Liver (tissue), 9 donors: ENCODE results near the gene PRR30. TPM values are rescaled to one million over a fixed set of nuclear protein-coding genes. Genes with fewer than 3 reads are reported as not detected.
A peak's percentile ranks its signal among the peaks of the same experiment; 100 is the strongest.

Experiments
- DNase-seq: peaks from one replicate; pipeline ENCODE4 v3.0.0-alpha.2; 2017; ENCODE audit warnings: low spot score
- H3K27ac ChIP-seq, 2 donors: one replicate each; pipeline ENCODE4 v1.7.0; 2013; ENCODE audit warnings: inconsistent platforms in 2 of 2, low read length in 2 of 2, control low read depth in 1 of 2, low read depth in 1 of 2, mild to moderate bottlenecking in 1 of 2
- H3K27me3 ChIP-seq, 4 donors: one replicate each; pipeline versions ENCODE4 v1.6.1 to v1.7.0; 2013; ENCODE audit warnings: low read length in 3 of 4, inconsistent platforms in 1 of 4, mild to moderate bottlenecking in 1 of 4, moderate library complexity in 1 of 4; ENCODE audit not compliant: control insufficient read depth in 4 of 4, insufficient read depth in 4 of 4
- H3K36me3 ChIP-seq, 4 donors: one replicate each; pipeline versions ENCODE4 v1.6.1 to v1.7.0; 2013; ENCODE audit warnings: low read length in 3 of 4, mild to moderate bottlenecking in 3 of 4, low read depth in 1 of 4, moderate library complexity in 1 of 4; ENCODE audit not compliant: control insufficient read depth in 4 of 4, insufficient read depth in 3 of 4
- H3K4me1 ChIP-seq, 4 donors: one replicate each; pipeline versions ENCODE4 v1.6.1 to v1.7.0; 2013; ENCODE audit warnings: low read length in 3 of 4, mild to moderate bottlenecking in 3 of 4, moderate library complexity in 1 of 4; ENCODE audit not compliant: control insufficient read depth in 4 of 4, insufficient read depth in 4 of 4
- H3K4me3 ChIP-seq, 3 donors: one replicate each; pipeline versions ENCODE4 v1.6.1 to v1.7.0; 2013; ENCODE audit warnings: low read length in 3 of 3, control low read depth in 1 of 3, low read depth in 1 of 3, mild to moderate bottlenecking in 1 of 3
- H3K9ac ChIP-seq, 2 donors: one replicate each; pipeline ENCODE4 v1.7.0; 2013; ENCODE audit warnings: low read length in 2 of 2, mild to moderate bottlenecking in 2 of 2, moderate library complexity in 2 of 2, control low read depth in 1 of 2, low read depth in 1 of 2
- H3K9me3 ChIP-seq, 4 donors: one replicate each; pipeline versions ENCODE4 v1.6.1 to v1.7.0; 2013; ENCODE audit warnings: low read length in 3 of 4; ENCODE audit not compliant: control insufficient read depth in 4 of 4
- EGR1 ChIP-seq, 2 donors: IDR thresholded peaks; 2 replicates each; pipeline ENCODE4 v1.6.1; 2016 to 2018; ENCODE audit warnings: antibody characterized with exemption in 2 of 2, low read depth in 2 of 2
- FOXA2 ChIP-seq: IDR thresholded peaks from 2 replicates; pipeline ENCODE4 v1.6.1; 2016; ENCODE audit warnings: antibody characterized with exemption
- HNF4A ChIP-seq, 2 donors: conservative IDR thresholded peaks; 2 replicates each; pipeline ENCODE4 v1.6.1; 2016; ENCODE audit warnings: antibody characterized with exemption in 2 of 2, mild to moderate bottlenecking in 2 of 2
- RAD21 ChIP-seq, 2 donors: IDR thresholded peaks; 2 replicates each; pipeline ENCODE4 v1.6.1; 2016; ENCODE audit warnings: antibody characterized with exemption in 2 of 2, mild to moderate bottlenecking in 2 of 2
- RXRA ChIP-seq, 2 donors: IDR thresholded peaks; 2 replicates each; pipeline ENCODE4 v1.6.1; 2017 to 2018; ENCODE audit warnings: antibody characterized with exemption in 2 of 2, mild to moderate bottlenecking in 1 of 2
- YY1 ChIP-seq: IDR thresholded peaks from 2 replicates; pipeline ENCODE4 v1.6.1; 2016; ENCODE audit warnings: antibody characterized with exemption, mild to moderate bottlenecking
- WGBS: extraction: QIAGEN DNeasy Blood & Tissue Kit; methylation state at CpG from one replicate; pipeline ENCODE4 v1.1.7; 2013; 5-methylcytosine and 5-hydroxymethylcytosine counted together
- polyA plus RNA-seq, 2 donors: library from polyadenylated mRNA; stranded (reverse) in 1 of 2; unstranded in 1 of 2; fragments of 200-250 nt in 1 of 2; fragments of >200 nt in 1 of 2; fragmentation: Nextera tagmentation in 1 of 2; extraction: Ambion mirVana in 1 of 2; gene quantifications; one replicate each; pipeline versions ENCODE4 v1.2.1 to v1.2.3, GENCODE V29; 2013 to 2015
- total RNA-seq, 2 donors: library from RNA; depleted of rRNA; stranded (reverse); fragments of >200 nt; gene quantifications; one replicate each; pipeline ENCODE4 v1.2.3, GENCODE V29; 2014
- TF ChIP-seq, protein P1 (sequence below): IDR thresholded peaks from 2 replicates; pipeline ENCODE4 v1.6.1; 2016; ENCODE audit warnings: antibody characterized with exemption
- TF ChIP-seq, protein P2 (sequence below): fragments of 150-350 bp; IDR thresholded peaks from 2 replicates; pipeline ENCODE4 v1.5.1; 2017; ENCODE audit warnings: improper control_type of control experiment, low read depth, low read length; ENCODE audit not compliant: missing input control
- TF ChIP-seq, protein P3 (sequence below): IDR thresholded peaks from 2 replicates; pipeline ENCODE4 v1.6.1; 2016; ENCODE audit warnings: antibody characterized with exemption
- TF ChIP-seq, protein P4 (sequence below): IDR thresholded peaks from 2 replicates; pipeline ENCODE4 v1.6.1; 2016; ENCODE audit warnings: antibody characterized with exemption, mild to moderate bottlenecking
- TF ChIP-seq, protein P5 (sequence below): IDR thresholded peaks from 2 replicates; pipeline ENCODE4 v1.6.1; 2016; ENCODE audit warnings: antibody characterized with exemption
- donor health status: healthy.
- donor health status: healthy.
- donor health status: healthy.
- donor health status: healthy.
- donor health status: healthy.

Gene PRR30
- total and polyA plus RNA-seq, 4 donors = not detected

DNA sequence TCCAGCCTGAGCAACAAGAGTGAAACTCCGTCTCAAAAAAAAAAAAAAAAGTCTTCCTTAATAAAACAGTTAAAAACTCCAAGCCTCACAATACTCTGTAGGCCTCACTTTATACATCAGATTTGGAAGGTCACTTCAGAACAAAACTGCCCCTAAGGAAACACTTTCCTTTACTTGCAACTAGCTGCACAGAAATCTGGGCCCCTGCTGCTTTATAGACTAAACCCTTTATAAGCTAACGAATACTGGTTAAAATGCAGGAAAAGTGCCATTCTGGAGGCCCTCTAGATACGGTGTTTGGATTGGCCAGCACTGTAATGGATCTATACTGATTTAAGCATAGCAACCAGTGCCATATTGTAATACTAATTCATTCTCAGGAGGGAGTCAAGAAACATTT, 14.1 kb downstream of the PRR30 start:
- H3K9ac ChIP-seq = no peak overlapping the region
- 90% methylated on average over 3 of the region's 3 CpGs for WGBS
- H3K36me3 ChIP-seq = peaks cover 0 to 8% (median 3%) of the 10 kb centered on the region in 4 donors
- TF ChIP-seq, protein P1, sequence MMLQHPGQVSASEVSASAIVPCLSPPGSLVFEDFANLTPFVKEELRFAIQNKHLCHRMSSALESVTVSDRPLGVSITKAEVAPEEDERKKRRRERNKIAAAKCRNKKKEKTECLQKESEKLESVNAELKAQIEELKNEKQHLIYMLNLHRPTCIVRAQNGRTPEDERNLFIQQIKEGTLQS = no peak
- TF ChIP-seq, protein P2, sequence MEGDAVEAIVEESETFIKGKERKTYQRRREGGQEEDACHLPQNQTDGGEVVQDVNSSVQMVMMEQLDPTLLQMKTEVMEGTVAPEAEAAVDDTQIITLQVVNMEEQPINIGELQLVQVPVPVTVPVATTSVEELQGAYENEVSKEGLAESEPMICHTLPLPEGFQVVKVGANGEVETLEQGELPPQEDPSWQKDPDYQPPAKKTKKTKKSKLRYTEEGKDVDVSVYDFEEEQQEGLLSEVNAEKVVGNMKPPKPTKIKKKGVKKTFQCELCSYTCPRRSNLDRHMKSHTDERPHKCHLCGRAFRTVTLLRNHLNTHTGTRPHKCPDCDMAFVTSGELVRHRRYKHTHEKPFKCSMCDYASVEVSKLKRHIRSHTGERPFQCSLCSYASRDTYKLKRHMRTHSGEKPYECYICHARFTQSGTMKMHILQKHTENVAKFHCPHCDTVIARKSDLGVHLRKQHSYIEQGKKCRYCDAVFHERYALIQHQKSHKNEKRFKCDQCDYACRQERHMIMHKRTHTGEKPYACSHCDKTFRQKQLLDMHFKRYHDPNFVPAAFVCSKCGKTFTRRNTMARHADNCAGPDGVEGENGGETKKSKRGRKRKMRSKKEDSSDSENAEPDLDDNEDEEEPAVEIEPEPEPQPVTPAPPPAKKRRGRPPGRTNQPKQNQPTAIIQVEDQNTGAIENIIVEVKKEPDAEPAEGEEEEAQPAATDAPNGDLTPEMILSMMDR = no peak
- TF ChIP-seq RXRA (IDR thresholded peaks at IDR 0.05) = no peak
- TF ChIP-seq, protein P3, sequence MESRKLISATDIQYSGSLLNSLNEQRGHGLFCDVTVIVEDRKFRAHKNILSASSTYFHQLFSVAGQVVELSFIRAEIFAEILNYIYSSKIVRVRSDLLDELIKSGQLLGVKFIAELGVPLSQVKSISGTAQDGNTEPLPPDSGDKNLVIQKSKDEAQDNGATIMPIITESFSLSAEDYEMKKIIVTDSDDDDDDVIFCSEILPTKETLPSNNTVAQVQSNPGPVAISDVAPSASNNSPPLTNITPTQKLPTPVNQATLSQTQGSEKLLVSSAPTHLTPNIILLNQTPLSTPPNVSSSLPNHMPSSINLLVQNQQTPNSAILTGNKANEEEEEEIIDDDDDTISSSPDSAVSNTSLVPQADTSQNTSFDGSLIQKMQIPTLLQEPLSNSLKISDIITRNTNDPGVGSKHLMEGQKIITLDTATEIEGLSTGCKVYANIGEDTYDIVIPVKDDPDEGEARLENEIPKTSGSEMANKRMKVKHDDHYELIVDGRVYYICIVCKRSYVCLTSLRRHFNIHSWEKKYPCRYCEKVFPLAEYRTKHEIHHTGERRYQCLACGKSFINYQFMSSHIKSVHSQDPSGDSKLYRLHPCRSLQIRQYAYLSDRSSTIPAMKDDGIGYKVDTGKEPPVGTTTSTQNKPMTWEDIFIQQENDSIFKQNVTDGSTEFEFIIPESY = no peak
- TF ChIP-seq, protein P4, sequence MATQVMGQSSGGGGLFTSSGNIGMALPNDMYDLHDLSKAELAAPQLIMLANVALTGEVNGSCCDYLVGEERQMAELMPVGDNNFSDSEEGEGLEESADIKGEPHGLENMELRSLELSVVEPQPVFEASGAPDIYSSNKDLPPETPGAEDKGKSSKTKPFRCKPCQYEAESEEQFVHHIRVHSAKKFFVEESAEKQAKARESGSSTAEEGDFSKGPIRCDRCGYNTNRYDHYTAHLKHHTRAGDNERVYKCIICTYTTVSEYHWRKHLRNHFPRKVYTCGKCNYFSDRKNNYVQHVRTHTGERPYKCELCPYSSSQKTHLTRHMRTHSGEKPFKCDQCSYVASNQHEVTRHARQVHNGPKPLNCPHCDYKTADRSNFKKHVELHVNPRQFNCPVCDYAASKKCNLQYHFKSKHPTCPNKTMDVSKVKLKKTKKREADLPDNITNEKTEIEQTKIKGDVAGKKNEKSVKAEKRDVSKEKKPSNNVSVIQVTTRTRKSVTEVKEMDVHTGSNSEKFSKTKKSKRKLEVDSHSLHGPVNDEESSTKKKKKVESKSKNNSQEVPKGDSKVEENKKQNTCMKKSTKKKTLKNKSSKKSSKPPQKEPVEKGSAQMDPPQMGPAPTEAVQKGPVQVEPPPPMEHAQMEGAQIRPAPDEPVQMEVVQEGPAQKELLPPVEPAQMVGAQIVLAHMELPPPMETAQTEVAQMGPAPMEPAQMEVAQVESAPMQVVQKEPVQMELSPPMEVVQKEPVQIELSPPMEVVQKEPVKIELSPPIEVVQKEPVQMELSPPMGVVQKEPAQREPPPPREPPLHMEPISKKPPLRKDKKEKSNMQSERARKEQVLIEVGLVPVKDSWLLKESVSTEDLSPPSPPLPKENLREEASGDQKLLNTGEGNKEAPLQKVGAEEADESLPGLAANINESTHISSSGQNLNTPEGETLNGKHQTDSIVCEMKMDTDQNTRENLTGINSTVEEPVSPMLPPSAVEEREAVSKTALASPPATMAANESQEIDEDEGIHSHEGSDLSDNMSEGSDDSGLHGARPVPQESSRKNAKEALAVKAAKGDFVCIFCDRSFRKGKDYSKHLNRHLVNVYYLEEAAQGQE = no peak
- no peak for TF ChIP-seq EGR1 (IDR thresholded peaks at IDR 0.05; ENCODE audit: low read depth in 2 of 2)
- TF ChIP-seq RAD21 (IDR thresholded peaks at IDR 0.05) = no peak
- TF ChIP-seq, protein P5, sequence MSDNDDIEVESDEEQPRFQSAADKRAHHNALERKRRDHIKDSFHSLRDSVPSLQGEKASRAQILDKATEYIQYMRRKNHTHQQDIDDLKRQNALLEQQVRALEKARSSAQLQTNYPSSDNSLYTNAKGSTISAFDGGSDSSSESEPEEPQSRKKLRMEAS = no peak
- no peak for TF ChIP-seq FOXA2
- H3K9me3 ChIP-seq = no peaks in the 10 kb centered on the region
- no peaks in the 10 kb centered on the region for H3K27me3 ChIP-seq
- H3K27ac ChIP-seq = no peak overlapping the region
- DNase-seq = no peak
- no peak overlapping the region for H3K4me3 ChIP-seq
- H3K4me1 ChIP-seq = peaks cover 0 to 27% (median 15%) of the 10 kb centered on the region in 4 donors

DNA sequence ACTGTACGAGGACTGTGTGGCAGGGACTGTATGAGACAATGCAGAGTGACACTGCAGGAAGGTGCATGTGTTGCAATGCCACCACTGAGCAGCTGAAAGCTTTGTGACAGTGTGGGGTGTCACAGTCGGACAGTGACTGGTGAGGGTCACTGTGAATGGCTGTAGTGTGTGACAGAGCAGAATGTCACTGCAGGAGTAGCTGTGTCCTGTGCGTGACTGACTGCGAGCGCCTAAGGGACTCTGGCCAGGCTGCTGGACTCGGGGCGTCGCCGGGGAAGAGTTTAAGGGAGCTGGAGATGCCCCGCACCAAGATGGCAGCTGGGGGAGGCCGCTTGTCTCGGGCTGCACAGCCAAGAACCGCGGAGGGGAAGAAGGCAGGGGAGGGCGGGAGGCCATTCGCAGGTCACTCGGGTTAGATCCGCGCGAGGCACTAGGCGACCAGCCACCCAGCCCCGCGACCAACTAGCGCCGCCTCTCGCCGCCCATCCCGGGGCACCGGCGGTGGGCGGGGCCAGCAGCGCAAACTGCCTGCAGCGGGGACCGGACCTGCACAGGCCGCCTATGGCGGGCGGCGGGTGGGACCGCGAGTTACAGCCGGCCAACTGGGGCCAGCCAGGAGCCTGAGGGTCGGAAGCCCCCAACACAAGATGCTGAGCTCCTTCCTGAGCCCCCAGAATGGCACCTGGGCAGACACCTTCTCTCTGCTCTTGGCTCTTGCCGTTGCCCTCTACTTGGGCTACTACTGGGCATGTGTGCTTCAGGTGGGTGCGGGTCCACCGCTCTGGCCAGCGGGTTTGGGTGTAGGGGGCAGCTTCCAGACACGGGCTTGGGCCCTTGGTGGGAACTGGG, 15.7 kb downstream of the PRR30 start, which contains the start of gene ABHD1:
ABHD1 (plus strand) TSS at position 514 of the 849 bp plus-strand sequence; CDS start at position 648, 134 bp downstream.
- 7% methylated on average over 47 of the region's 47 CpGs for WGBS
- peak within 1 kb of the TSS; percentile 14 to 37 for H3K27ac ChIP-seq
- TF ChIP-seq HNF4A (conservative IDR thresholded peaks at IDR 0.05) = peak in 1 of 2 donors; percentile 5
- TF ChIP-seq YY1 = peak; percentile 87
- TF ChIP-seq, protein P4 = no peak
- H3K4me1 ChIP-seq = peaks cover 6 to 35% (median 19%) of the 10 kb centered on the region in 4 donors
- H3K36me3 ChIP-seq = no peaks in the 10 kb centered on the region
- no peaks in the 10 kb centered on the region for H3K27me3 ChIP-seq
- H3K9me3 ChIP-seq = no peaks in the 10 kb centered on the region
- peak; percentile 71 for DNase-seq
- H3K4me3 ChIP-seq = peak within 1 kb of the TSS; percentile 45 to 62 (median 61)
- peak within 1 kb of the TSS in 1 of 2 donors; percentile 47 for H3K9ac ChIP-seq
